ENCODE data around the gene HTR6. TPM values are rescaled to one million over a fixed set of nuclear protein-coding genes. Genes with fewer than 3 reads are reported as not detected.

HTR6 gene
- total RNA-seq, 4 donors from 2014 or later, result not detected

DNA sequence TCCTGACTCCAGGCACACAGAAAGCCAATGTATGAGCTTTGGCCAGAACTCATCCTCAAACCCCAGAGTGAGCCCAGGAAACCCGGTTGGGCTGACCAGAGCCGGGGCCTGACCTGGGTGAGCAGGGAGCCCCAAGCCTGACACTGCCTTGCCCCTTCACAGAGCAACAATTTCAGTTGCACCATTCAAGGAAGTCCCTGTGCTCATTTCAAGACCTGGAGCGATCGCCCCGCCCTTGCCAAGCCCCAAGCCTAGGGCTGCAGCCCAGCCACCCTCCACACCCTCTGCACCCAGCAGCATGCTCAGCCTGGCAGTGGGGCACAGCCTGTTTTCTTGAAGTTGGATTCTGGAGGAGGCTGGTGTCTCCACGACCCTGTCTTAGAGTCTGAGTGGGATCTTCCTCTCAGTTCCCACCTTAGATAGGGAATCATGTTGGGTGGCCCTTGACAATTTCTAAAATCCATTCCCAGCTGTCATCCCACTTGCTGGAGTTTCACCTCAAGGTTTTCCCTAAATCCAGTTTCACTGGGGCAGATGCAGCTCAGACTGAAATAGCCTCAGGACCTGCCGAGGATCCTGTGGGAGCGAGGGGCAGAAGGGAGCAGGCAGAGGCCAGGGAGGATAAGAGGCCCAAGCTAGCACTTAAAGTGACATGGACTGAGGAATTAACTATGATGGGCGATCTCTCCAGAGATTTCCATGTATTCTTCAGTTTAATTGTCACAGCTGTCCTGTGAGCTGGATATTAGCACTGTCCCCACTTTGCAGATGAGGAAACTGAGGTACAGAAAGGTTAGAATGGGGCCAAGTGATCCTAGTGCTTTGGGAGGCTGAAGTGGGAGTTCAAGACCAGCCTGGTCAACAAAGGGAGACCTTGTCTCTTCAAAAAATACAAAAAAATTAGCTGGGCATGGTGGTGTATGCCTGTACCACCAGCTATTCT is 18.0 kb upstream of the HTR6 start:
- DNase-seq, result no peak
- Histone ChIP-seq H3K27ac (peak overlapping the region; percentile 96 to 97), H3K4me1 (peaks cover 5 to 33% of the 10 kb centered on the region in 2 donors), H3K4me3 (peak overlapping the region; percentile 71 to 89), H3K36me3 (no peaks in the 10 kb centered on the region), H3K9me3 (no peaks in the 10 kb centered on the region), H3K27me3 (no peaks in the 10 kb centered on the region)
- intact Hi-C loops (cut with DNase I; ENCODE audit: low total_unique reads), result loop anchor here (5.0 to 10.0 kb wide), 2 partner anchors 162 to 254 kb away; partner anchors contain the start of gene CAPZB
- TF ChIP-seq POLR2A (IDR thresholded peaks at IDR 0.05), result no peak
- TF ChIP-seq, protein P1, sequence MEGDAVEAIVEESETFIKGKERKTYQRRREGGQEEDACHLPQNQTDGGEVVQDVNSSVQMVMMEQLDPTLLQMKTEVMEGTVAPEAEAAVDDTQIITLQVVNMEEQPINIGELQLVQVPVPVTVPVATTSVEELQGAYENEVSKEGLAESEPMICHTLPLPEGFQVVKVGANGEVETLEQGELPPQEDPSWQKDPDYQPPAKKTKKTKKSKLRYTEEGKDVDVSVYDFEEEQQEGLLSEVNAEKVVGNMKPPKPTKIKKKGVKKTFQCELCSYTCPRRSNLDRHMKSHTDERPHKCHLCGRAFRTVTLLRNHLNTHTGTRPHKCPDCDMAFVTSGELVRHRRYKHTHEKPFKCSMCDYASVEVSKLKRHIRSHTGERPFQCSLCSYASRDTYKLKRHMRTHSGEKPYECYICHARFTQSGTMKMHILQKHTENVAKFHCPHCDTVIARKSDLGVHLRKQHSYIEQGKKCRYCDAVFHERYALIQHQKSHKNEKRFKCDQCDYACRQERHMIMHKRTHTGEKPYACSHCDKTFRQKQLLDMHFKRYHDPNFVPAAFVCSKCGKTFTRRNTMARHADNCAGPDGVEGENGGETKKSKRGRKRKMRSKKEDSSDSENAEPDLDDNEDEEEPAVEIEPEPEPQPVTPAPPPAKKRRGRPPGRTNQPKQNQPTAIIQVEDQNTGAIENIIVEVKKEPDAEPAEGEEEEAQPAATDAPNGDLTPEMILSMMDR (IDR thresholded peaks at IDR 0.05), result no peak

DNA sequence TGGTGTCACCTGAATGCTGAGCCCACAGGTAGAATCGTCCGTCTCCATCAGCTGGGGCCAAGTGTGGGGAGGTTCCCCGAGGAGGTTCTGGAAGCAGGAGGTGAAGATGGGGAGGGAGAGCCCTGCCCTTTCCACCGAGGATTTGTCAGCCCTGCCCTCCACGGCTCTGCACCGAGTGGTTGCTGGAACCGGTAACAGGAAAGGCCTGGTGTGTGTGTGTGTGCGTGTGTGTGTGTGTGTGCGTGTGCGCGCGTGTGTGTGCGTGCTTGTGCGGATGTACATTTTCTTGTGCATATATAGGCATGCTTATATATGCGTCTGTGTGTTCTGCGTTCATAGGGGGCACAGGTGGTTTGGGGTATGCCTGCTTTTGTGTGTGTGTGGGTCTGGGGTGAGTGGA is 17.0 kb upstream of the HTR6 start:
- peak overlapping the region; percentile 96 to 97 for H3K27ac ChIP-seq
- TF ChIP-seq, protein P1 (IDR thresholded peaks at IDR 0.05), result no peak
- TF ChIP-seq POLR2A (IDR thresholded peaks at IDR 0.05), result no peak
- no peaks in the 10 kb centered on the region for H3K36me3 ChIP-seq
- intact Hi-C loops (cut with DNase I; ENCODE audit: low total_unique reads), result loop anchor here (5.0 to 10.0 kb wide), 2 partner anchors 163 to 255 kb away; partner anchors contain the start of gene CAPZB
- DNase-seq, result no peak
- H3K4me1 ChIP-seq, result peaks cover 5 to 33% of the 10 kb centered on the region in 2 donors
- H3K9me3 ChIP-seq, result no peaks in the 10 kb centered on the region
- H3K27me3 ChIP-seq, result no peaks in the 10 kb centered on the region
- peak overlapping the region in 1 of 2 donors; percentile 19 for H3K4me3 ChIP-seq

DNA sequence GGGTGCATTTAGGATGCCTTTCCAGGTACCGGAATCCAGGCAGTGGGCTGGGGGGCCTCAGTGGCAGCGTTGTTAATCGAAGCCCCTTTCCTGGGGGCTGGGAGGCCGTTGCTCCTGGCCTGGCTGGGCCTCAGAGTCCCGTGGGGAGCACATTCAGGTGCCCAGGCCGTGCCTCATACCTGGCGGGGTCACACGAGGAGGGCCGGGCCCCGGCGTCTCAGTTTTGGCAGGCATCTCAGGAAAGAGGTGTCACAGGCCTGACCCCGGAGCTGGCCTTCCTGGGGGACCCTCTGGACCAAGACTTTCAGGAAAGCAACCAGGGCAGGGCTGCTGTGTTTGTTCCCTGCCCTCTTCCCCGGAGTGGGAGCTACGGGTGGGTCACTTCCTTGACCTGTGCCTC is 16.4 kb upstream of the HTR6 start:
- Histone ChIP-seq H3K36me3 (no peaks in the 10 kb centered on the region), H3K27ac (peak overlapping the region; percentile 96 to 97), H3K27me3 (no peaks in the 10 kb centered on the region), H3K4me3 (no peak overlapping the region), H3K9me3 (no peaks in the 10 kb centered on the region), H3K4me1 (peaks cover 5 to 33% of the 10 kb centered on the region in 2 donors)
- intact Hi-C loops (cut with DNase I; ENCODE audit: low total_unique reads), result loop anchor here (5.0 to 10.0 kb wide), 2 partner anchors 163 to 256 kb away; partner anchors contain the start of gene CAPZB
- no peak for TF ChIP-seq POLR2A (IDR thresholded peaks at IDR 0.05)
- TF ChIP-seq, protein P1 (IDR thresholded peaks at IDR 0.05), result no peak
- no peak for DNase-seq

DNA sequence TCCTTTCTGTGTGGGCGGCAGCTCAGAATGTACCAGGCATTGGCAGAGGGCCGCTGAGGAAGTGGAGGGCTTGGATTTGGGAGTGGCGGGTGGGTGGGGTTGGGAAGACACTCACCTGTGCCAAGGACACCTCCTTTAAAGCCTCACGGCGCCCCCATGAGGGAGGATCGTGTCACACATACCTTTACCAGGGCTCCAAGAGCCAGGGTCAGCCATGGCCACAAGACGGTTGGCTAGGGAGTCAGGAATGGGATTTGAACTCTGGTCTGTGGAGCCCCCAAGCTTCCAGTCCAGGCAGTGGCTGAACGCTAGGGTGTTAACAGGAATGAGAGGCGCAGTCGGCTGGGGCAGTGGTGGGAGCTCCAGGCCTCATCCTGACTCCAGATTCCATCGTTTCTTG is 16.0 kb upstream of the HTR6 start:
- no peaks in the 10 kb centered on the region for H3K36me3 ChIP-seq
- DNase-seq, result peak in 1 of 2 donors; percentile 58
- no peaks in the 10 kb centered on the region for H3K27me3 ChIP-seq
- no peak for TF ChIP-seq POLR2A (IDR thresholded peaks at IDR 0.05)
- TF ChIP-seq, protein P1 (IDR thresholded peaks at IDR 0.05), result peak; percentile 13 to 43 (median 28)
- intact Hi-C loops (cut with DNase I; ENCODE audit: low total_unique reads), result loop anchor here (5.0 to 10.0 kb wide), 2 partner anchors 164 to 256 kb away; partner anchors contain the start of gene CAPZB
- H3K4me3 ChIP-seq, result no peak overlapping the region
- H3K9me3 ChIP-seq, result no peaks in the 10 kb centered on the region
- H3K27ac ChIP-seq, result peak overlapping the region; percentile 96 to 97
- peaks cover 5 to 33% of the 10 kb centered on the region in 2 donors for H3K4me1 ChIP-seq

Data from uterus (tissue), 4 donors.